Activated CD4-positive, alpha-beta T cell treated with anti-CD3 and anti-CD28 coated beads for 4 hours (primary cell): ENCODE results near the gene EVI5.

ENCODE experiments used
- DNase-seq, 2 donors: peaks; one replicate each; pipeline ENCODE4 v3.0.0-alpha.2; 2020

EVI5 gene

GRCh38 chr1:92784639-92785500, at the start of gene EVI5:
Gene EVI5, minus strand, starts transcription at chr1:92785108. Its CDS starts 48,562 bp downstream, at chr1:92736546.
- DNase-seq: peak; percentile 45 to 48

- no peak for DNase-seq
Measured at GRCh38 chr1:92834617-92835016, 49.7 kb upstream of the EVI5 start.

GRCh38 chr1:92833840-92834239, 48.9 kb upstream of the EVI5 start:
- DNase-seq: peak in 1 of 2 donors; percentile 10

GRCh38 chr1:92832537-92833114, 47.7 kb upstream of the EVI5 start:
- peak in 1 of 2 donors; percentile 10 for DNase-seq

- peak; percentile 97 for DNase-seq
Measured at GRCh38 chr1:92831762-92832536, 47.0 kb upstream of the EVI5 start, which contains the start of gene RPL5. Gene RPL5, plus strand, starts transcription at chr1:92832040. Its CDS starts 75 bp downstream, at chr1:92832115.

GRCh38 chr1:92831368-92831761, 46.5 kb upstream of the EVI5 start:
- DNase-seq: no peak

- no peak for DNase-seq
Measured at GRCh38 chr1:92826792-92827191, 41.9 kb upstream of the EVI5 start.

- DNase-seq: no peak
Measured at GRCh38 chr1:92822879-92823278, 38.0 kb upstream of the EVI5 start.

GRCh38 chr1:92820551-92820950, 35.6 kb upstream of the EVI5 start:
- DNase-seq: no peak

- DNase-seq: no peak
Measured at GRCh38 chr1:92820024-92820423, 35.1 kb upstream of the EVI5 start.

GRCh38 chr1:92817986-92818764, 33.3 kb upstream of the EVI5 start:
- DNase-seq: peak in 1 of 2 donors; percentile 23

GRCh38 chr1:92817137-92817697, 32.3 kb upstream of the EVI5 start:
- no peak for DNase-seq

- DNase-seq: no peak
Measured at GRCh38 chr1:92816732-92817131, 31.8 kb upstream of the EVI5 start.

GRCh38 chr1:92808381-92808780, 23.5 kb upstream of the EVI5 start:
- no peak for DNase-seq

- no peak for DNase-seq
Measured at GRCh38 chr1:92805216-92805615, 20.3 kb upstream of the EVI5 start.

GRCh38 chr1:92804721-92805201, 19.9 kb upstream of the EVI5 start:
- no peak for DNase-seq

- DNase-seq: no peak
Measured at GRCh38 chr1:92803140-92803887, 18.4 kb upstream of the EVI5 start.

GRCh38 chr1:92797961-92798360, 13.1 kb upstream of the EVI5 start:
- no peak for DNase-seq

GRCh38 chr1:92797297-92797696, 12.4 kb upstream of the EVI5 start:
- no peak for DNase-seq

- no peak for DNase-seq
Measured at GRCh38 chr1:92795166-92795565, 10.3 kb upstream of the EVI5 start.

GRCh38 chr1:92792340-92792782, 7.5 kb upstream of the EVI5 start:
- no peak for DNase-seq
